Activated naive CD8-positive, alpha-beta T cell treated with anti-CD3 and anti-CD28 coated beads for 36 hours (primary cell): ENCODE measurements around the gene CD3E. TPM values are rescaled to one million over a fixed set of nuclear protein-coding genes. Genes with fewer than 3 reads are reported as not detected.
A peak's percentile ranks its signal among the peaks of the same experiment; 100 is the strongest.
"Not testable (repeated sequence)": the region's sequence is repeated elsewhere in the genome, so short reads cannot be mapped to it uniquely, and the experiment has no call there.

Source experiments
- DNase-seq: peaks from one replicate; pipeline ENCODE4 v3.0.0; 2021
- H3K27ac Mint-ChIP-seq: one replicate; pipeline ENCODE4 v1.8.0; 2022; ENCODE audit warnings: mild to moderate bottlenecking, moderate library complexity, mixed read lengths
- H3K27me3 Mint-ChIP-seq: one replicate; pipeline ENCODE4 v1.8.0; 2022; ENCODE audit warnings: mild to moderate bottlenecking, mixed read lengths
- H3K36me3 Mint-ChIP-seq: one replicate; pipeline ENCODE4 v1.8.0; 2021; ENCODE audit warnings: mild to moderate bottlenecking, mixed read lengths
- H3K4me1 Mint-ChIP-seq: one replicate; pipeline ENCODE4 v1.8.0; 2021; ENCODE audit warnings: mixed read lengths
- H3K4me3 Mint-ChIP-seq: one replicate; pipeline ENCODE4 v1.8.0; 2022; ENCODE audit warnings: mild to moderate bottlenecking, moderate library complexity, mixed read lengths
- H3K9me3 Mint-ChIP-seq: one replicate; pipeline ENCODE4 v1.8.0; 2022; ENCODE audit warnings: mixed read lengths
- total RNA-seq, 2 experiments: library from RNA; stranded (reverse); gene quantifications; one replicate each; pipeline ENCODE4 v1.2.3, GENCODE V29; 2021

Gene CD3E
- total RNA-seq, 2 experiments from 2014 or later = 364 TPM

DNA sequence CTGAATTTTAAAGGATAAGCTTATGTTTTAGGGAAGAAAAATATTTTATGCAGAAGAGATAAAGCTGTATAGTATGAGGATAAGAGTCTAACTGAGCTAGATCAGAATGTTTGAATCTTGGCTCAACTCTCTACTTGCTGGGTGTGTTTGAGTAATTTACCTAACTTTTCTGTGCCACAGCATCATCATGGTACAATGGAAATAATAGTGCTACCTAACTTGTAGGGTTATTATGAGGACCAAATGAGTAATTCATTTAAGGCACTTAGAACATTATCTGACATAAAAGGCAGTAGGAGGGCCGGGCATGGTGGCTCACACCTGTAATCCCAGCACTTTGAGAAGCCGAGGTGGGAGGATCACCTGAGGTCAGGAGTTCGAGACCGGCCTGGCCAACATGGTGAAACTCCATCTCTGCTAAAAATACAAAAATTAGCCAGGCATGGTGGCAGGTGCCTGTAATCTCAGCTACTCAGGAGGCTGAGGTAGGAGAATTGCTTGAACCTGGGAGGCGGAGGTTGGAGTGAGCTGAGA lies 4.5 kb downstream of the CD3E start:
- H3K9me3 Mint-ChIP-seq, DNase-seq, H3K27me3 Mint-ChIP-seq: not testable (repeated sequence)
- Mint-ChIP-seq H3K4me3 (peak overlapping the region; percentile 95), H3K27ac (peak overlapping the region; percentile 99), H3K36me3 (peaks cover 78% of the 10 kb centered on the region), H3K4me1 (peaks cover 73% of the 10 kb centered on the region)

DNA sequence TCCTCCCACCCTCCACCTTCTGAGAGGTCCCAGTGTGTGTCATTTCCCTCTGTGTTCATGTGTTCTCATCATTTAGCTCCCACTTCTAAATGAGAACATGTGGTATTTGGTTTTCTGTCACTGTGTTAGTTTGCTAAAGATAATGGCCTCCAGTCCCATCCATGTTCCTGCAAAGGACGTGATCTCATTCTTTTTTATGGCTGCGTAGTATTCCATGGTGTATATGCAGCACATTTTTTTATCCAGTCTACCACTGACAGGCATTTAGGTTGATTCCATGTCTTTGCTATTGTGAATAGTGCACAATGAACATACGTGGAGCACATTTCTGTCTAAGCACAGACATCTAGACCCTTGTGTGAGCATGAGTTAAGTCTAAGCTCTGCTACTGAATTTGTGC lies 5.7 kb downstream of the CD3E start:
- Mint-ChIP-seq H3K4me3 (peak overlapping the region; percentile 38), H3K9me3 (peaks cover 4% of the 10 kb centered on the region), H3K36me3 (peaks cover 81% of the 10 kb centered on the region), H3K27ac (peak overlapping the region; percentile 86), H3K27me3 (no peaks in the 10 kb centered on the region), H3K4me1 (peaks cover 82% of the 10 kb centered on the region)
- no peak for DNase-seq

DNA sequence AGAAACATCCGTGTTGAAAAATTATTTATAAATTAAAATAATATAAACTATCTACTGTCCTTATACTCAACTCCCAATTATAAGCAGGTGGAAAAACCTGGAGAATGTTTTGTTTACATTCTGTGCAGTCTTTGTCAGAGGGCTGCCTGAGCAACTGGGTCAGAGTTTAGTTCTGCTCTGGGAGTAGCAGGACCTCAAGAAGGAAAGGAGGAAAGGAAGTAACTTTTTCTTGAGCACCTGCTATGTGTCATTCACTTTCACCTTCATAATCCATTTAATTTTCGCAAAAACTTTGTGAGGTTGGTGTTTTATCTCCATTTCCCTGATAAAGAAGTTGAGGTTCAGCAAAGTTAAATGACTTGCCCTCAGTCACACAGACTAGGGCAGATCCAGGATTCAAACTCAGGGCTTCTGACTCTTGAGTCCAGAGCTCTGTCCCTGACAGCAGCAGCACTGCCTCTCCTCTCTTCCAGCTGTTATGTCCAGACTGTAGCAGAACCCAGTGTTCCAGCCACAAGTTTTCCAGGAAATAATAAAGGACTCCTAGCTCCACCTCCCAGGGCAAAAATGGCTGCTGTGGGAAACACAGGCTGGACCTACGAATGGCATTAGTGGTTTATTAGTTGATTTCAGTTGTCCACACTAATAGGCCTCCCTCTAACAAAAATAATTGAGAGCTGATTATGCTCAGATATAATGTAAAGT lies 6.4 kb downstream of the CD3E start:
- Mint-ChIP-seq H3K9me3 (peaks cover 4% of the 10 kb centered on the region), H3K36me3 (peaks cover 82% of the 10 kb centered on the region), H3K4me1 (peaks cover 86% of the 10 kb centered on the region), H3K27me3 (no peaks in the 10 kb centered on the region), H3K4me3 (peak overlapping the region; percentile 9), H3K27ac (peak overlapping the region; percentile 75)
- DNase-seq = no peak

DNA sequence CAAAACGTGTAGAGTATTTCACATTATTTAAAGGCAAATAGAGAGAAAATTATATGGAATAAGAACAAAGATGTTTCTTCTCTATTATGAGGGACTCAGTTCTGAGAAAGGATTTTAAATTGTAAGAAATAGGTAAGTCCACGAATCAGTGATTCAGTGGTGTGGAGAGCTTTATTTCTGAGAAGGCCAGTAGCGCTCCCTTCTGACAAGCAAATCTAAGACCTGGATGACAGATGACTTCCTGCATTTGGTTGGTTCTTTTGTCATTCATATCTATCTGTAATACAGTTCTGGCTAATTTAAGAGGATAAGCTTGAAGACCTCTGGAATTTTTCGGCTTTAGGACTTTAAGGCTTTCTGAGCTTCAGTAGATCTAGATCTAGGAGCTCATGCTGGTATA lies 7.0 kb downstream of the CD3E start:
- no peaks in the 10 kb centered on the region for H3K27me3 Mint-ChIP-seq
- peaks cover 77% of the 10 kb centered on the region for H3K36me3 Mint-ChIP-seq
- H3K4me1 Mint-ChIP-seq = peaks cover 88% of the 10 kb centered on the region
- DNase-seq = no peak
- H3K27ac Mint-ChIP-seq = peak overlapping the region; percentile 75
- H3K9me3 Mint-ChIP-seq = peaks cover 4% of the 10 kb centered on the region
- no peak overlapping the region for H3K4me3 Mint-ChIP-seq

DNA sequence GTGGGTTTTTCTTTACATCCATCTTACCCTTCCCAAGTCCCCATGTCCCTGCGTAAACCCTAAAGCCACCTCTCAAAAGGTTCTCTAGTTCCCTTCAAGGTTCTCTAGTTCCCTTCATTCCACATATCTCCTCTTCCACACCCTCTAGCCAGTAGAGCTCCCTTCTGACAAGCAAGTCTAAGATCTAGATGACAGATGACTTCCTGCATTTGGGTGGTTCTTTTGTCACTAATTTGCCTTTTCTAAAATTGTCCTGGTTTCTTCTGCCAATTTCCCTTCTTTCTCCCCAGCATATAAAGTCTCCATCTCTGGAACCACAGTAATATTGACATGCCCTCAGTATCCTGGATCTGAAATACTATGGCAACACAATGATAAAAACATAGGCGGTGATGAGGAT lies 7.8 kb downstream of the CD3E start:
- no peak for DNase-seq
- peak overlapping the region; percentile 75 for H3K27ac Mint-ChIP-seq
- no peak overlapping the region for H3K4me3 Mint-ChIP-seq
- H3K27me3 Mint-ChIP-seq = no peaks in the 10 kb centered on the region
- peaks cover 6% of the 10 kb centered on the region for H3K9me3 Mint-ChIP-seq
- H3K4me1 Mint-ChIP-seq = peaks cover 86% of the 10 kb centered on the region
- H3K36me3 Mint-ChIP-seq = peaks cover 75% of the 10 kb centered on the region

DNA sequence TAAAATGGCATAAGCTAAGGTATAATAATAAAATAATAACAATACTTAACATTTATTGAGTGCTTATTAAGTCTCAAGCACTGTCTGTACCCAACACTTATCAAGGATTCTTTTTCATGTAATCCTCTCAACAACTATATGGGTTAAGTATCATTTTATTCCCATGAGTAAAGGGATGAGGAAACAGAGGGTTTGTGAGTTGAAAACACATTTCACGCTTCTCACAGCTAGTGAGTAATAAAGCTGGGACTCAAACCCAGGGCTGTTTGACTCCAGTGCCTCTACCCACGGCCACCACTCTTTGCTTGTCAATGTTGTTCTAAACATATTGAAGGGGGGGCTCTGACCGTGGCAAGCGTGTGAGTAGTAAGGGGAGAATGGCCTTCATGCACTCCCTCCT lies 8.7 kb downstream of the CD3E start:
- peaks cover 68% of the 10 kb centered on the region for H3K36me3 Mint-ChIP-seq
- H3K9me3 Mint-ChIP-seq = peaks cover 7% of the 10 kb centered on the region
- no peak overlapping the region for H3K4me3 Mint-ChIP-seq
- H3K4me1 Mint-ChIP-seq = peaks cover 81% of the 10 kb centered on the region
- peak overlapping the region; percentile 73 for H3K27ac Mint-ChIP-seq
- no peaks in the 10 kb centered on the region for H3K27me3 Mint-ChIP-seq
- no peak for DNase-seq

DNA sequence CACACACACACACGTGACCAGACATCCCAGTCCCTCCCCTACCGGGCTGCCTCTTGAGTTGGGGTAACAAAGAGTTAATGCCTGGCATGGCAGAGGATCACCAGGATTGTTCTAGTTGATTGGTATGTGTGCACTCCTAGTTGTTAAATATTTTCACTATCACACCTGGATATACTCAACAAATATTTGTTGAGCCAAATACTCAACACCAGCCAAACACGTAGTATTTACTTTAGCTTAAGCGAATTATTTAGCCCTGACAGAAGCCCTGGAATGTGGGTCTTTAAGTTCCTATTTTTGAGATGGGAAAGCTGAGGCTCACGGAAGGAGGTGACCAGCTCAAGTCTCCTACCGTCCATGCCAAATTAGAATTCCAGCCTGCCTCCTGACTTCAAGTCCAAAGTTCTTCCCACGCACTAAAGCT lies 10.5 kb downstream of the CD3E start:
- H3K4me1 Mint-ChIP-seq = peaks cover 83% of the 10 kb centered on the region
- H3K36me3 Mint-ChIP-seq = peaks cover 56% of the 10 kb centered on the region
- peaks cover 6% of the 10 kb centered on the region for H3K9me3 Mint-ChIP-seq
- H3K4me3 Mint-ChIP-seq = peak overlapping the region; percentile 53
- DNase-seq = no peak
- H3K27me3 Mint-ChIP-seq = no peaks in the 10 kb centered on the region
- H3K27ac Mint-ChIP-seq = peak overlapping the region; percentile 92

DNA sequence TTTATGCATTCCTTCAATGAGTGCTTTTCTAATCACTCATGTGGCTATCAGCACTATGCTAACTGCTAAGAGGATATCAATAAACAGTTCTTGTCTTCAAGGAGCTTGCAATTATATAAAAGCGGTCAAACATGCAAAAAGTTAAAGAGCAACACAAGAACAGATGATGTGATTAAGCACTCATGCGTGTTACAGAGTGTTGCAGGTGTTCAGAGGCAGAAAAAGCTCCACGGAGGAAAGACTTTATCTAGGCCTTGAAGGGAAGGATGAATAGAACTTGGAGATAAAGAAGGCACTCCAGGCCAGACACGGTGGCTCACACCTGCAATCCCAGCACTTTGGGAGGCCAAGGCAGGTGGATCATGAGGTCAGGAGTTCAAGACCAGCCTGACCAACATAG lies 13.6 kb downstream of the CD3E start:
- no peak for DNase-seq
- Mint-ChIP-seq H3K4me1 (peaks cover 73% of the 10 kb centered on the region), H3K27ac (no peak overlapping the region), H3K27me3 (no peaks in the 10 kb centered on the region), H3K9me3 (peaks cover 6% of the 10 kb centered on the region), H3K36me3 (peaks cover 43% of the 10 kb centered on the region), H3K4me3 (no peak overlapping the region)

DNA sequence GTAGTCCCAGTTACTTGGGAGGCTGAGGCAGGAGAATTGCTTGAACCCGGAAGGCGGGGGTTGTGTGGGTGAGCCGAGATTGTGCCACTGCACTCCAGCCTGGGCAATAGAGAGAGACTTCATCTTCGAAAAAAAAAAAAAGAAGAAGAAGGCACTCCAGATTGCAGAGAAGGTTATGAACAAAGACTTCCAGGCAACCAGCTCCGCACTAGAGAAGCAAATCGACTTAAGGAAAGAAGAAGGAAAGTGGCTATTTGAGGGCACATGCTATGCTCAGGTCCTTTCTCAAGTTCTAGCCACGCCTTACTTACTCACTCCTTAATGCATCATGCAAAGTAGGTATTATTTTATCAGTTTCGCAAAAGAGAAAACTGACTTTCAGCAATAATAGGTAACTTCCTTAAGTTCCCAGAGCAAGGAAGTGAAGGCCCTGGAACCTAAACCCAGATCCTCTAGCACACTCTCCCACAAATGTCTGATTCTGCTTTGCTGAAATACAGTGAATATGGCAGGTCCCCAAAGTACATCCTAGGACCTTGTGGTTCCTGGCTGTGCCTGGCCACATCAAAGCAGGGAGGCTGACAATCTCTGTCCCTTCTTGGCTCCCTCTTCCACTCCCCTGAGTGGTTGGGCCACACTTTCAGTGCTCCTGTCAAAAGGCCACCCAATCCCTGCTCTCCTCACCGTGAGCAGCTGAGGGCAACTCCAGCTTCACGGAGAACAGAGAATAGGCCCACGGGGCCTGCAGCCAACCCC lies 14.2 kb downstream of the CD3E start:
- peaks cover 70% of the 10 kb centered on the region for H3K4me1 Mint-ChIP-seq
- H3K27me3 Mint-ChIP-seq = no peaks in the 10 kb centered on the region
- peak overlapping the region; percentile 5 for H3K27ac Mint-ChIP-seq
- H3K36me3 Mint-ChIP-seq = peaks cover 41% of the 10 kb centered on the region
- no peak for DNase-seq
- peaks cover 6% of the 10 kb centered on the region for H3K9me3 Mint-ChIP-seq
- H3K4me3 Mint-ChIP-seq = no peak overlapping the region

DNA sequence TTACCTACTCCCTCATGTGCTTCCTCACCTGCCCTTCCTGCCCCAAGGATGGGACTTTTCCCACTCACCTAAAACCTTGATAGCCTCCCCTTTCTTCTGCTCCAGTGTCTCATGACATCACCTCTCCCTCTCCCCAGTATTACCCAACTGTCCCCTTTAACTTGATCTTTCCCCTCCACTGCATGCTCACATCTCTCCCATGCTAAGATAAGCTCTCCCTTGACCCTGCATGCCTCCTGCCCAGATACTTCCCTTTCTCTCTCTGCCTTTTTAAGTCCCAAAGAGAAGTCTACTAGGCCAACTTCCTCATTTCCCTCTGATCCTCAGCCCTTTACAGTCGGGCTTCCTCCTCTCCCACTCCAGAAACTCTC lies 14.8 kb downstream of the CD3E start:
- Mint-ChIP-seq H3K36me3 (peaks cover 38% of the 10 kb centered on the region), H3K27ac (peak overlapping the region; percentile 5), H3K9me3 (peaks cover 6% of the 10 kb centered on the region), H3K4me1 (peaks cover 65% of the 10 kb centered on the region), H3K4me3 (no peak overlapping the region), H3K27me3 (no peaks in the 10 kb centered on the region)
- no peak for DNase-seq

DNA sequence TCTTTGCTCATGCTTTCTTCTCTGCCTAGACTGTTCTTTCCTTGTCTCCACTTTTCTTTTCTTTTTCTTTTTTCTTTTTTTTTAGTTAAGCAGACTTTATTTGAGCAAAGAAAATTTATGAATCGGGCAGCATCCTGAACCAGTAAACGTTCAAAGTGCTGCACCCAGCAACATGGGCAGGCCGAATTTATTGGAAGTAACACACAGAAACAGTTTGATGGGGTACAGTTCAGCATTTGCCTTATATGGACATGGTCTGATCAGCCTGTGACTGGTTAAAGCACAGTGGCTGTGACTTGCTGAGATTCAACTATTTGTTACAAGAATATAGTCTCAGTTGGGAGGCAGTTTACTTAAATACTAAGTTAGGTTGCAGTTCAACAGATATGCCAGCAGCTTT lies 16.0 kb downstream of the CD3E start:
- peaks cover 33% of the 10 kb centered on the region for H3K36me3 Mint-ChIP-seq
- no peak for DNase-seq
- H3K27me3 Mint-ChIP-seq = no peaks in the 10 kb centered on the region
- peak overlapping the region; percentile 16 for H3K27ac Mint-ChIP-seq
- H3K4me1 Mint-ChIP-seq = peaks cover 54% of the 10 kb centered on the region
- H3K4me3 Mint-ChIP-seq = no peak overlapping the region
- peaks cover 6% of the 10 kb centered on the region for H3K9me3 Mint-ChIP-seq

DNA sequence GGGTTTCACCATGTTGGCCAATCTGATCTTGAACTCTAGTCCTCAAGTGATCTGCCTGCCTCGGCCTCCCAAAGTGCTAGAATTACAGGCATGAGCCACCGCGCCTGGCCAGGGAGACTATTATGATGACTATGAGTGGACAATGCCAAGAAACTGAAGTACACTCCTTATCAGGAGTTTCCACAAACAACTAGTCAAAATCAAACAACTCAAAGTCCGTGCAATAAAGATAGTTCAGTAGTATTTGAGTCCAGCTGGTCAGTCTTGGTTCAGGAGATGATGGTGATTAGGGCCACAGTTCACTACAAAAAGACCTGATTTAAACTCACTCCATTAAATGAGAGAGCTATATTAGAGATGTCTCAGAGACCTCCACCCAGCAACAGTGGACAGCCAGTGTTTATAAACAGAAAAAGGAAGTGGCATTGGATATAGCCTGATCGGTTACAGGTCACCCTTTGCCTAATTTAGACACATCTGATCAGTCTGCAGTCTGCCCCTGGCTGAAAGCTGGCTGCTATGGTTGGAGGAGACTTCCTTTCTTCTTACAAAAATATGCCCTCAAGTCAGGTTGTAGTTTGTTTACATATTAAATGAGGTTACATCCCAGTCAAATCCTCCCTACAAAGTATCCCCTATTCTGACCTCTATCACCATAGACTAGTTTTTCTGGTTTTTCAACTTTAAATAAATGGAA lies 17.0 kb downstream of the CD3E start:
- Mint-ChIP-seq H3K27me3 (no peaks in the 10 kb centered on the region), H3K36me3 (peaks cover 30% of the 10 kb centered on the region), H3K4me1 (peaks cover 44% of the 10 kb centered on the region), H3K4me3 (no peak overlapping the region), H3K27ac (peak overlapping the region; percentile 43), H3K9me3 (peaks cover 6% of the 10 kb centered on the region)
- DNase-seq = no peak

DNA sequence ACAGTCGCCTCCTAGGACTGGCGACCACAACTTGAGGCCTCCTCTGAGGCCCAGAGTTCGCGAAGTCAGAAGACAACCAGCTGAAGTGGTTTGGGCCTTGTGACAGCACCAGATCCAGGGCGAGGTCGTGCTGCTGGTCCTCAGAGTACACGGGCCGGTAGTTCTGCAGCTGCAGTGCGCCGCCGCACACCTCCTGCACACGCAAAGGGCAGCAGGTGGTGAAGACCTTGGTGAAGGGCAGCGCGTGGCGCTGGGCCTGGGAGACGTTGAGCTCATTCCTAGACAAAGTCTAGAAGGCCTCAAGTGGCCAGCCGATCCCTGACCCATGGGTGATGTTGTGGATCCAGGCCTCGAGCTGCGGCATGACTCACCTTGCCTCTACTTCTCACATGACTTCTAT lies 18.2 kb downstream of the CD3E start:
- no peak overlapping the region for H3K27ac Mint-ChIP-seq
- H3K27me3 Mint-ChIP-seq = no peaks in the 10 kb centered on the region
- DNase-seq = no peak
- H3K36me3 Mint-ChIP-seq = peaks cover 22% of the 10 kb centered on the region
- H3K4me3 Mint-ChIP-seq = no peak overlapping the region
- peaks cover 4% of the 10 kb centered on the region for H3K9me3 Mint-ChIP-seq
- peaks cover 36% of the 10 kb centered on the region for H3K4me1 Mint-ChIP-seq

DNA sequence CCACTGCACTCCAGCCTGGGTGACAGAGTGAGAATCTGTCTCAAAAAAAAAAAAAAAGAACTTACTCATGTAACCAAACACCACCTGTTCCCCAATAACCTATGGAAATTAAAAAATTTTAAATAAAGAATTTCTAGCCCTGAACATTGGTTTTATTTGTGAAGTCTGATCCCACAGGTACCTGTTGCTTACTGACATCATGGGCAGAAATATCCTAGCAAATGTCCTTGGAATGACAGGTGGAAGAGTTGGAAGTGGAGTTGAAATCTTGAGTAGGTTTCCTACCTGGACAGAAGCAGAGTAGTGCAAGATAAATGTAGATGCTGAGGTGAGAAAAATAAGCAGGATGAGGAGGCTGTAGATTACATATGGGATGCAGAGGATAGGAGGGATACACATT lies 20.8 kb downstream of the CD3E start:
- Mint-ChIP-seq H3K4me3 (no peak overlapping the region), H3K4me1 (peaks cover 20% of the 10 kb centered on the region), H3K36me3 (peaks cover 17% of the 10 kb centered on the region), H3K27me3 (no peaks in the 10 kb centered on the region), H3K27ac (no peak overlapping the region), H3K9me3 (peaks cover under 1% of the 10 kb centered on the region)
- DNase-seq = no peak

DNA sequence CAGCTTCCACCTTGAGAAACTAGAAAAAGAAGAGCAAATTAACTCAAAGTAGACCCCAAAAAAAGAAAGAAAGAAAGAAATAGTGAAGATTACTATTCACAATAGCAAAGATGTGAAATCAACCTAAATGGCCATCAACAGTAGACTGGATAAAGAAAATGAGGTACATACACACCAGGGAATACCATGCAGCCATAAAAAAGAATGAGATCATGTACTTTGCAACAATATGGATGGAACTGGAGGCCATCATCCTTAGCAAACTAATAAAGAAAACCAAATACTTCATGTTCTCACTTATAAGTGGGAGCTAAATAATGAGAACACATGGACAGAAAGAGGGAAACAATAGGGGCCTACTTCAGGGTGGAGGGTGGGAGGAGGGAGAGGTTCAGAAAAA lies 24.2 kb downstream of the CD3E start:
- H3K4me1 Mint-ChIP-seq = peaks cover 12% of the 10 kb centered on the region
- no peak for DNase-seq
- no peaks in the 10 kb centered on the region for H3K27me3 Mint-ChIP-seq
- peaks cover 2% of the 10 kb centered on the region for H3K9me3 Mint-ChIP-seq
- H3K4me3 Mint-ChIP-seq = no peak overlapping the region
- H3K36me3 Mint-ChIP-seq = peaks cover 14% of the 10 kb centered on the region
- no peak overlapping the region for H3K27ac Mint-ChIP-seq
